Stomach smooth muscle (tissue), 2 donors: ENCODE results near the gene RLN1.
"Not testable (repeated sequence)": the region's sequence is repeated elsewhere in the genome, so short reads cannot be mapped to it uniquely, and the experiment has no call there.

Source experiments
- H3K27ac ChIP-seq: one replicate; pipeline ENCODE4 v1.7.0; 2013; ENCODE audit warnings: mild to moderate bottlenecking, low read length, inconsistent platforms
- H3K27me3 ChIP-seq, 2 donors: one replicate each; pipeline ENCODE4 v1.7.0; 2013; ENCODE audit warnings: low read length in 2 of 2; ENCODE audit not compliant: insufficient read depth in 2 of 2, control insufficient read depth in 1 of 2
- H3K36me3 ChIP-seq, 2 donors: one replicate each; pipeline ENCODE4 v1.7.0; 2013; ENCODE audit warnings: low read length in 2 of 2; ENCODE audit not compliant: control insufficient read depth in 2 of 2, insufficient read depth in 2 of 2
- H3K4me1 ChIP-seq: one replicate; pipeline ENCODE4 v1.7.0; 2013; ENCODE audit warnings: low read length; ENCODE audit not compliant: control insufficient read depth, insufficient read depth
- H3K4me3 ChIP-seq, 2 donors: one replicate each; pipeline ENCODE4 v1.7.0; 2013; ENCODE audit warnings: low read length in 2 of 2
- H3K9ac ChIP-seq, 2 donors: one replicate each; pipeline ENCODE4 v1.7.0; 2013; ENCODE audit warnings: low read length in 2 of 2, mild to moderate bottlenecking in 1 of 2
- H3K9me3 ChIP-seq, 2 donors: one replicate each; pipeline ENCODE4 v1.7.0; 2013; ENCODE audit warnings: low read length in 2 of 2; ENCODE audit not compliant: control insufficient read depth in 2 of 2
- donor health status: healthy.
- donor health status: Pancreatic carcinoma.

The RLN1 gene

DNA sequence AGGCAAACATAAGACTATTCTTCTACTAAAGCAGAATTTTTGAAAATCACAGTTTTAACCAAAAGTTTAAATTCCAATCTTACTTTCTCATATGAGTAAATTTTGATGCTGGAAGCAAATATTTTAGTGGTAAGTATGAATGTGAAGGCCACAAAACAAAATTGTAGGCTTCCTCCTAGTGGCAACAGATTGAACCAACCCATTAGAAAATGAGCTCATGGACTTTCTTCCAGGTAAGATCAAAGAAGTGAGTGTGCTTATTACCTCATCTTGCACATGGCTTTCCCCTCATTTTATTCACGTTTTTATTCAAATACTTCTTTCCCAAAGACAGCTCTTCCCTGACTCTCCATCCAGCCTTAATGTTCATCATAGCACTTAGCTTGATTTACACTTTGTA lies 18.6 kb downstream of the RLN1 start:
- Histone ChIP-seq H3K4me3 (no peak overlapping the region), H3K9me3 (no peaks in the 10 kb centered on the region), H3K4me1 (no peaks in the 10 kb centered on the region), H3K9ac (no peak overlapping the region), H3K27ac (no peak overlapping the region), H3K36me3 (no peaks in the 10 kb centered on the region), H3K27me3 (no peaks in the 10 kb centered on the region)

DNA sequence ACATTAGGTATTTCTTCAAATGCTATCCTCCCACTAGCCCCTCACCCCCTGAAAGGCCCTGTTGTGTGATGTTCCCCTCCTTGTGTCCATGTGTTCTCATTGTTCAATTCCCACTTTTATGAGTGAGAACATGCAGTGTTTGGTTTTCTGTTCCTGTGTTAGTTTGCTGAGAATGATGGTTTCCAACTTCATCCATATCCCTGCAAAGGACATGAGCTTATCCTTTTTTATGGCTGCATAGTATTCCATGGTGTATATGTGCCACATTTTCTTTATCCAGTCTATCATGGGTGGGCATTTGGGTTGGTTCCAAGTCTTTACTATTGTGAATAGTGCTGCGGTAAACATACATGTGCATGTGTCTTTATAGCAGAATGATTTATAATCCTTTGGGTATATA lies 23.3 kb downstream of the RLN1 start:
- H3K27ac ChIP-seq, H3K36me3 ChIP-seq, H3K4me3 ChIP-seq, H3K9me3 ChIP-seq, H3K4me1 ChIP-seq, H3K9ac ChIP-seq, H3K27me3 ChIP-seq: not testable (repeated sequence)

DNA sequence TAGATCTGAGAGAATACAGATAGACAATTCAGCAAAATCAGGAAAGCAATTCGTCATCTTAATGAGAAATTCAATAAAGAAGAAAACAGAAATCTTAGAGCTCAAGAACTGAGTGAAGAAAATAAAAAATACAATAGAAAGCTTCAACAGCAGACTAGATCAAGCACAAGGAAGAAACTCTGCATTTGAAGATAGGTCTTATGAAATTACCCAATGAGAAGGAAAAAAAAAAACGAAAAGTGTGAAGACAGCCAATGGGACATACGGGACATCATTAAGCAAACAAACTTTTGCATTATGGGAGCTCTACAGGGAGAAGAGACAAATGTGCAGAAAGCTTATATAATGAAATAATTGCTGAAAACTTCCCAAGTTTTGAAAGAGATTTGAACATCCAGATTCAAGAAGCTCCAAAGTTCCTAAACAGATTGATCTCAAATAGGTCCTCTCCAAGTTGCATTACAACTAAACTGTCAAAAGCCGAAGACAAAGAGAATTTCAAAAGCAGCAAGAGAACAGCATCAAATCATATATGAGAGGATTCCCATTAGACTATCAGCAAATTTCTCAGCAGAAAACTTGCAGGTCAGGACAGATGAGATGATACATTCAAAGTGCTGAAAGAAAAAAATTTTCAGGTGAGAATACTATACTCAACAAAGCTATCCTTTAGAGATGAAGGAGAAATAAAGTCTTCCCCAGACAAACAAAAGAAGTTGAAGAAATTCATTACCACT lies 24.3 kb downstream of the RLN1 start:
- Histone ChIP-seq H3K36me3 (no peaks in the 10 kb centered on the region), H3K4me1 (no peaks in the 10 kb centered on the region), H3K27me3 (no peaks in the 10 kb centered on the region), H3K9me3 (peaks cover 5% of the 10 kb centered on the region in 2 donors), H3K9ac (no peak overlapping the region), H3K27ac (no peak overlapping the region), H3K4me3 (no peak overlapping the region)

DNA sequence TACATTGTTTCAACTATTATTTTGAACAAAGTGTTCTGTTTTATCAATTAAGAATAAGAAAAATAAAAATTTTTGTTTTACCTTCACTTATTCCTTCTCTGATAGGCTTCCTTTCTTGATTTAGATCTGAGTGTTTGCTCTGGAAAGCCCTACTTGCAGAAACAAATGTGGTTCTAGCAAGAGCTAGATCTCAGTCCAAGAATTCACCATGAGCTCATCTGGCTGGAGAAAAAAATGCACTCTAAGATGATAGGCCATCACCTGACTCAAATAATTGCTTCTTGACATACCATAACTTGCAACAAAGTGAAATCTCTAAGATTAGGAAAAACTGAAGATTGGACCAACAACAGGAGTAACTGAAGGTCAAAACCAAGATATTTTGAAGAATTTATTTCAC lies 28.8 kb downstream of the RLN1 start:
- H3K27me3 ChIP-seq, result no peaks in the 10 kb centered on the region
- no peaks in the 10 kb centered on the region for H3K4me1 ChIP-seq
- no peak overlapping the region for H3K4me3 ChIP-seq
- peaks cover 5% of the 10 kb centered on the region in 2 donors for H3K9me3 ChIP-seq
- H3K36me3 ChIP-seq, result no peaks in the 10 kb centered on the region
- H3K27ac ChIP-seq, result no peak overlapping the region
- H3K9ac ChIP-seq, result no peak overlapping the region

DNA sequence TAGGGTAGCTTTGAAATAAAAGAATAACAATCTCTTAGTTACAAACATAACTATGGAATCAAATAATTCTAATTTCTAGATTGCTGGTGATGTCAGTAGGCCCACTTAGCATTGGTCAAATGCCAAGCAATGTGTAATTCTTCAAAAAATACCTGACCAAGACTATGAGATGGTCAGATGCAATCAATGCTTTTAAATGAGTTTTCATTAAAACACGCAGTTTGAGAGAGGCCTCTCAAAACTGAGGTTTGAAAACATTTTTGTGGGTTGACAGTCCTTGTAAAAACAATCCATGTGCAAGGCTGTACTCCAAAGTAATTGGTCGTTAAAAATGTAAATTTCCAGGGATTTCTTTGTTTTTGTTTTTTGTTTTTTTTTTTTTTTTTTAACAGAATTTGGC lies 33.9 kb downstream of the RLN1 start:
- H3K4me1 ChIP-seq, result no peaks in the 10 kb centered on the region
- no peak overlapping the region for H3K4me3 ChIP-seq
- H3K27me3 ChIP-seq, result no peaks in the 10 kb centered on the region
- no peak overlapping the region for H3K27ac ChIP-seq
- no peak overlapping the region for H3K9ac ChIP-seq
- no peaks in the 10 kb centered on the region for H3K36me3 ChIP-seq
- H3K9me3 ChIP-seq, result no peaks in the 10 kb centered on the region

DNA sequence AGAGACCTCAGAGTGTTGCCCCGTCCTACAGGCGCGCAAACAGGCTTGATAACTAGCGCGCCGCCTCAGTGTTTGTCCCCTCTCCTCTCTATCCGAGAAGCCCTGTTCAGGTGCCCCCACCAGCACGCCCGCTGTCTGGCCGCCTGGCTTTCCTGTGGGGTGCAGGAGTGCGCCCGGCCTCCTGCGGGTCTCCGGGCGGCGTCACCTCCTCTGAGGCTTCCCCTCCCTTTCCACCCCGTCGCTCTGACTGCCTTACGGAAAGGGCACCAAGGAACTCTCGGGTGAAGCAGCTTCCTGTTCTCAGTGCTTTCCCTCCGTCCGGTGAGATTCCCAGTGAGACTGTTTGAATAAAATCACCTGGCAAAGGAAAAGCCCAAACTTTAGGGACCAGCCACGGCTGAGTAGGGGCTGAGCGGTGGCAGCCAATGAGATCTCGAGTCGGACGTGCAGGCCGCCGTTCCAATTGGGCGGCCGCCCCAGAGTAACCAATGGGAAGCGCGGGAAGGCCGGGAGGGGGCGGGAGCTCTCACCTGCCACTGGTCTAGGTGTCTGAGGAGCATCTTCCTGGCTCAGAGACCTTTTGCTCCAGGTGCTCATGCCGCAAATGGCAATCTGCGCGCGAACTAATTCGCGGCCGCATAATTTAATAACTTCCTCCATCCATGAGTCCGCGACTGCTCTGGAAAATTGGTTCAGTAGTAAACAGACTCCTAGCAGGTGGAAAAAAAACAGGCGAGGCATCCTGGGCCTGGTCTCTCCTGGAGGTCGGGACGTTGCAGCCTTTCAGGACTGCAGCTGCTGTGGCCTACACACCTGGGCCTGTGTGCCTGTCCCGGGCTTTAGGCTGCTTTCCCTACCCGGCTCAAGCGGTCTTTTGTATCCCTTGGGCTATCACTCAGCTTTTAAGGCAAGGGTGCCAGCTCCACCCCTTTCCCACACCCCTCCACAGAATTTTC lies 35.6 kb downstream of the RLN1 start, which contains the start of gene RLN2:
Gene RLN2 (minus strand): TSS at position 877 of the 956 bp plus-strand sequence. CDS start 136 bp downstream, at position 741.
- H3K9me3 ChIP-seq, H3K27me3 ChIP-seq, H3K27ac ChIP-seq, H3K9ac ChIP-seq, H3K36me3 ChIP-seq, H3K4me1 ChIP-seq: not testable (repeated sequence)
- H3K4me3 ChIP-seq, result peak within 1 kb of the TSS in 1 of 2 donors; percentile 36

DNA sequence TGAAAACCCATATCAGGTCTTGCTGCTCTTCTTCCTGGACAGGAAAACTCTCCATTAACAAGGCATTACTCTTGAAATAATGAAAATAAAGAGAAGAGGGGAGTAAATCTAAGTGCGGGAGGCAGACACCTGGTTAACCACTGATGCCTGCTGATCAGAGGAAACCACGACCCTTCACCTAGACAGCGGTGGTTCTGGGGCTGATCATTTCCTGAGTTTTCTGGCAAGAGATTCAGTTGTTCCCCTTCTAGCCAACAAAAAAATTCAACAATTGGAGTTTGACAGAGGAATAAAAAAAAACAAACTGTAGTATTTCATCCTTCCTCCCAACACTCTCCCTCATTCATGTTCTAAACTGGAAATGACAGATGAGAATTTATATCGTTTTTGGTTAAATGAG lies 38.1 kb downstream of the RLN1 start:
- H3K36me3 ChIP-seq, result no peaks in the 10 kb centered on the region
- no peak overlapping the region for H3K9ac ChIP-seq

DNA sequence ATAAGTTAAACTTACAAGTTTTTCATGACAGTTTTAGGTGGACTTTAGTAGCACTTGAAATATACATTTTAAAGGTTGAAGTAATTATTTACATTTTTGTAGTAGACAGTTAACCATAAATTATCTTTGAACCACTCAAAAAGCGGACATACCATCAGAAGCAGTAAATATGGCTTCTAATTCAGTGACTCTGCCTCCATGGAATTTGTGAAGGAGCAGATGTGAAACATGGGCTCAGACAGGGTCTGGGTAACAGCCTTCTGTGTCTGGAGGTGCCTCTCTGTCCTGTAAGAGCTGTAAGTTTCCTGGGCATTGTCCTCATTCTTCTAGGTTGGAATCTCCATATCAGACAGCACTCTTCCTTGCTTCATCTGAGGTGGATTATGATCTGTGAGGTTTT lies 47.5 kb downstream of the RLN1 start:
- no peaks in the 10 kb centered on the region for H3K36me3 ChIP-seq
- no peak overlapping the region for H3K27ac ChIP-seq
- no peak overlapping the region for H3K4me3 ChIP-seq
- H3K27me3 ChIP-seq, result no peaks in the 10 kb centered on the region
- H3K9ac ChIP-seq, result no peak overlapping the region
- no peaks in the 10 kb centered on the region for H3K9me3 ChIP-seq
- H3K4me1 ChIP-seq, result no peaks in the 10 kb centered on the region

More for the DNA sequence above, 38.1 kb downstream of the RLN1 start:
- Histone ChIP-seq H3K27ac (no peak overlapping the region), H3K4me3 (no peak overlapping the region), H3K9me3 (no peaks in the 10 kb centered on the region), H3K4me1 (no peaks in the 10 kb centered on the region), H3K27me3 (no peaks in the 10 kb centered on the region)

DNA sequence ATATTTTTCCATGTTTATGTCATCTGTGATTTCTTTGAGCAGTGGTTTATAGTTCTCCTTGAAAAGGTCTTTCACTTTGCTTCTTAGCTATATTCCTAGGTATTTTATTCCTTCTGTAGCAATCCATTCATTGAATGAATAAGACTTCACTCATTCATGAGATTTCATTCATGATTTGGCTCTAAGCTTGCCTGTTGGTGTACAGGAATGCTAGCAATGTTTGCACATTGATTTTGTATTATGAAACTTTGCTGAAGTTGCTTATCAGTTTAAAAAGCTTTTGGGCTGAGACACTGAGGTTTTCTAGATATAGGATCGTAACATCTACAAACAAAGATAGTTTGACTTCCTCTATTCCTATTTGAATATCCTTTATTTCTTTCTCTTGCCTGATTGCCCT lies 51.1 kb downstream of the RLN1 start:
- no peak overlapping the region for H3K4me3 ChIP-seq
- H3K9ac ChIP-seq, result no peak overlapping the region
- H3K4me1 ChIP-seq, result no peaks in the 10 kb centered on the region
- no peaks in the 10 kb centered on the region for H3K27me3 ChIP-seq
- H3K27ac ChIP-seq, result no peak overlapping the region
- H3K36me3 ChIP-seq, result no peaks in the 10 kb centered on the region
- no peaks in the 10 kb centered on the region for H3K9me3 ChIP-seq

DNA sequence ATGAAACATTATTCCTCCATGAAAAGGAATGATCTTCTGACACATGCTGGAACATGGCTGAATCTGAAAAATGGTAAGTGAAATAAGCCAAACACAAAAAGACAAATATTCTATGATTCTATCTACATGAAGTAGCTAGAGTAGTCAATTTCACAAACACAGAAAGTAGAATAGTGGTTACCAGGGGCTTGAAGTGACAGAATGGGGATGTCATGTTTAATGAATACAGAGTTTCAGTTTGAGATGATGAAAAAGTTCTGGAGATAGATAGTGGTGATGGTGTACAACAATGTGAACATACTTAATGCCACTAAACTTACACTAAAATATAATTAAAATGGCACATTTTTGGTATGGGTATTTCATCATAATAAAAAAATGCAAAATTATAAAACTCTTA lies 53.4 kb downstream of the RLN1 start:
- no peaks in the 10 kb centered on the region for H3K27me3 ChIP-seq
- no peak overlapping the region for H3K4me3 ChIP-seq
- H3K9ac ChIP-seq, result no peak overlapping the region
- no peak overlapping the region for H3K27ac ChIP-seq
- H3K4me1 ChIP-seq, result no peaks in the 10 kb centered on the region
- H3K9me3 ChIP-seq, result no peaks in the 10 kb centered on the region
- no peaks in the 10 kb centered on the region for H3K36me3 ChIP-seq
